Measurements from ENCODE around the gene SEC14L6. TPM values are rescaled to one million over a fixed set of nuclear protein-coding genes. Genes with fewer than 3 reads are reported as not detected.
"Not testable (repeated sequence)": the region's sequence is repeated elsewhere in the genome, so short reads cannot be mapped to it uniquely, and the experiment has no call there.

Gene SEC14L6
- total RNA-seq, 1 donor from 2014 or later, result not detected

GRCh38 chr22:30567277-30567676 lies 20.7 kb upstream of the SEC14L6 start:
- intact Hi-C loops (cut with micrococcal nuclease), result not testable (repeated sequence)

DNA sequence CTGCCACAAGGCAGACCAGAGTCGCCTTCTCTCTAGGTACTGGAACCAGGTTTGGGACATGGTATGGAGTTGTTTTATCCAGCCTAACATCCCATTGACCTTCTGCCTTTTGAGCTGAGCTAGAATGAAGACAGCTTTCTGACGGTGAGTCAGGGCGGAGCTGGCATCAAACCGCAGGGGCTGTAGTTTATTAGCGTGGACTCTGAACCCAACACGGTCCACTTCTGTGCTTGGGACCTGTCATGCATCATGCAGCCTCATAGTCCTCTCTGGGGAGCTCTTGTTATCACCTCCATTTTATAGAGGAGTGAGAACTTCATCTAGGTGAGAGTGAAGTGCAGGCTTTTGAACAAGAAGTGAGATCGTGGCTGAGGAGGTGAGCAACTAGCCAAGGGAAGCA lies 19.6 kb upstream of the SEC14L6 start:
- intact Hi-C loops (cut with micrococcal nuclease), result no loop called here

- intact Hi-C loops (cut with micrococcal nuclease), result no loop called here
Observed at GRCh38 chr22:30565341-30565740, 18.8 kb upstream of the SEC14L6 start.

DNA sequence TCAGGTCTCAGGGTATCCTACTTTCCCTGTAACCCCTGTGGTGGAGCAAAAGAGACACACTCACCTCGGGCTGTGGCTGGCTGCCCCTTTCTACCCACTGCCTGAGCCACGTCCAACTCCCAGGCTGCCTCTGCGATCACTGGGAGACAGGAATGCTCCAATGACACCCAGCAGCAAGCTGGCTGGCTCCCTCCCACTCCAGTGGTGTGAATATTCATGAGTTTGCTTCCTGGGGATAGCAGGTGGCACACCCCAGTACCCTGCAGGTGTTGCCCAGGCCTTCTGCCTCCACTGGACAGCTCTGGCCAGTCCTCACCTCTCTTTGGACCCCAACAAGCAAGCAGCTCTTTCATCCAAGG lies 18.2 kb upstream of the SEC14L6 start:
- intact Hi-C loops (cut with micrococcal nuclease), result no loop called here

- intact Hi-C loops (cut with micrococcal nuclease), result no loop called here
Observed at GRCh38 chr22:30564045-30564760, 17.7 kb upstream of the SEC14L6 start.

DNA sequence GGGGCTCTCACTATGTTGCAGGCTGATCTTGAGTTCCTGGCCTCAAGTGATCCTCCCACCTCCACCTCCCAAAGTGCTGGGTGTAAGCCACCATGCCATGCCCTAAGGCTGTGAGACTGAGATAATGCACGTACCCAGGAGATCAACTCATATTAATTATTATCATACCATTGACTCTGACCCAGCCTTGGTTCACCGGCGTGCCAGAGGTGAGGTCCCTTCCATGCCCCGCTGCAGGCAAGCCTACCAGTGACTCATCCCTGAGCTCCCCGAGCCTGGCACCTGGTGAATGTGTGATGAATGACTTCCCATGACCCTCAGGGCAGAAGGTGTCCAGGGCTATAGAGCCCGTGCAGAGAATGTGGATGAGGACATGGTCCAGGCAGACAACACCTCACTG lies 15.8 kb upstream of the SEC14L6 start:
- intact Hi-C loops (cut with micrococcal nuclease), result no loop called here

DNA sequence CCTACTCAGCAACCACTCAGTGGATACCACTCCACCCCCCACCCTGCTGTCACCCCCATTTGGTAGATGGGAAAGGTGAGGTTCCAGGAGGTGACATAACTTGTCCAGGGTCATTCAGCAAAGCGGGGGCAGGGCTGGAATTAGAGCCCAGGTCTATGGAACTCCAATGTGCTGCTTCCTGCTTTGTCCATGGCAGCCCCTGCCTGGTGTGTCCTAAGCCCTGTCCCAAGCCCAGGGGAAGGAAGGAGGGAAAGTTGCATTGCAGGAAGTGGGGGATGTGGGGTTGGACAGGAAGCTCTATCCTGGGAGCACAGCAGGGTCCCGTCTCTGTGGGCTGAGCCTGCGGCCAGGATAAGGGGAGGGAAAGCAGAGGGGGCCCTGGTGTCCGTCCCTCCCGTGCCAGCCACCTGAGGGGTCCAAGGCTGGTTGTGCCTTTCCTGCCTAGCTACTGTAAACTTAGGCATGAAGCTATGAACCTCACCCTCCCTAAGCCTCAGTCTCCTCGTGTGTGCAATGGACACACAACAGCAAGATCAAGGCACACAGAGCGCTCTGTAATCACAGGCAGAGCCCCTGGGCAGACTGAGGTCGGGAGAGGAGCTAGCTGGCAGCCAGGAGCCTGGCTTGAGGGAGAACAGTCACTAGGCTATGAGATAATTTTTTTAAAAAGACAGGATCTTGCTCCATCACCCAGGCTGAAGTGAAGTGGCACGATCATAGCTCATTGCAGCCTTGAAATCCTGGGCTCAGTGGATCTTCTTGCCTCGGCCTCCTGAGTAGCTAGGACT lies 15.1 kb upstream of the SEC14L6 start:
- intact Hi-C loops (cut with micrococcal nuclease), result no loop called here

DNA sequence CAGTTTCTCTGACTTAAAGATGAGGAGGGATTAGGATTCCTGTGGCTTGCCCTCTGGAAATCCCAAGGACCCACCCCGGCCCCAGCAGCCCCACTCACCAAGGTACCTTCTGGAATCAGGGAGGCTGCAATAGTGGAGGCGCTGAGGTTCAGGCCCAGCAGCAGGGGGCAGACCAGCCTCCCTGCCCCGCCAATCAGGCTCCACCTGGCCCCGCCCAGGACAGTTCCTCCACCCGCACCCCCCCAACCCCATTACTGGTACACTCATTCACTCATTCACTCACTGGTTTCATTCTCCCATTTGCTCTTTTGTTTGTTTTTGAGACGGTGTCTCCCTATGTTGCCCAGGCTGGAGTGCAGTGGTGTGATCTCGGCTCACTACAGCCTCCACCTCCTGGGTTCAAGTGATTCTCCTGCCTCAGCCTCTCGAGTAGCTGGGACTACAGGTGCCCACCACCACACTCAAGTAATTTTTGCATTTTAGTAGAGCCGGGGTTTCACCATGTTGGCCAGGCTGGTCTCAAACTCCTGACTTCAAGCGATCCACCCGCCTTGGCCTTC lies 14.2 kb upstream of the SEC14L6 start:
- intact Hi-C loops (cut with micrococcal nuclease), result not testable (repeated sequence)

GRCh38 chr22:30559889-30560288 lies 13.3 kb upstream of the SEC14L6 start:
- intact Hi-C loops (cut with micrococcal nuclease), result no loop called here

- intact Hi-C loops (cut with micrococcal nuclease), result no loop called here
Observed at GRCh38 chr22:30557243-30557642, 10.7 kb upstream of the SEC14L6 start.

GRCh38 chr22:30556388-30556787 lies 9.8 kb upstream of the SEC14L6 start:
- intact Hi-C loops (cut with micrococcal nuclease), result no loop called here

- intact Hi-C loops (cut with micrococcal nuclease), result no loop called here
Observed at GRCh38 chr22:30555282-30556210, 9.0 kb upstream of the SEC14L6 start.

GRCh38 chr22:30553971-30554370 lies 7.4 kb upstream of the SEC14L6 start:
- intact Hi-C loops (cut with micrococcal nuclease), result no loop called here

- intact Hi-C loops (cut with micrococcal nuclease), result no loop called here
Observed at GRCh38 chr22:30552719-30553118, 6.2 kb upstream of the SEC14L6 start.

DNA sequence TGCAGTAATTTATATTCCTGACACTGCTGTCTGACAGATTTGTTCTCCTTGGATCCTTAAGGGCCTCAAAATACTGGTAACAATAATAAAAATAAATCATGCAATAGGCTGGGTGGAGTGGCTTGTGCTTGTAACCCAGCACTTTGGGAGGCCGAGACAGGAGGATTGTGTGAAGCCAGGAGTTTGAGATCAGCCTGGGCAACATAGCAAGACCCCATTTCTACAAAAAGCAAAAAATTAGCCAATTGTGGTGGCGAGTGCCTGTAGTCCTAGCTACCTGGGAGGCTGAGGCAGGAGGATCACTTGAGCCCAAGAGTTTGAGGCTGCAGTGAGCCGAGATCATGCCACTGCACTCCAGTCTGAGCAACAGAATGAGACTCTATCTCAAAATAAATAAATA lies 5.3 kb upstream of the SEC14L6 start:
- intact Hi-C loops (cut with micrococcal nuclease), result not testable (repeated sequence)

- intact Hi-C loops (cut with micrococcal nuclease), result no loop called here
Observed at GRCh38 chr22:30547188-30547587, 647 bp upstream of the SEC14L6 start.

- intact Hi-C loops (cut with micrococcal nuclease), result no loop called here
Observed at GRCh38 chr22:30542811-30543188, 3.7 kb downstream of the SEC14L6 start.

GRCh38 chr22:30541961-30542810 lies 4.4 kb downstream of the SEC14L6 start:
- intact Hi-C loops (cut with micrococcal nuclease), result no loop called here

DNA sequence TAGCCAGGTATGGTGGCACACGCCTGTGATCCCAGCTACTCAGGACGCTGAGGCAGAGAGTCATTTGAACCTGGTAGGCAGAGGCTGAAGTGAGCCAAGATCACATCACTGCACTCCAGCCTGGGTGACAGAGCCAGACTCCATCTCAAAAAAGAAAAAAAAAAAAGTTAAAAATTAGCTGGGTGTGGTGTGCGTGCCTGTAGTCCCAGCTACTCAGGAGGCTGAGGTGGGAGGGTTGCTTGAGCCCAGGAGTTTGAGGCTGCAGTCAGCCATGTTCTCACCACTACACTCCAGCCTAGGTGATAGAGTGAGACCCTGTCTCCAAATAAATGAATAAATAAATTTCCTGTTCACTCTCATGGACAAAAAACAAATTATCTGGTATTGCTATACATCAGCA lies 5.0 kb downstream of the SEC14L6 start:
- intact Hi-C loops (cut with micrococcal nuclease), result not testable (repeated sequence)

DNA sequence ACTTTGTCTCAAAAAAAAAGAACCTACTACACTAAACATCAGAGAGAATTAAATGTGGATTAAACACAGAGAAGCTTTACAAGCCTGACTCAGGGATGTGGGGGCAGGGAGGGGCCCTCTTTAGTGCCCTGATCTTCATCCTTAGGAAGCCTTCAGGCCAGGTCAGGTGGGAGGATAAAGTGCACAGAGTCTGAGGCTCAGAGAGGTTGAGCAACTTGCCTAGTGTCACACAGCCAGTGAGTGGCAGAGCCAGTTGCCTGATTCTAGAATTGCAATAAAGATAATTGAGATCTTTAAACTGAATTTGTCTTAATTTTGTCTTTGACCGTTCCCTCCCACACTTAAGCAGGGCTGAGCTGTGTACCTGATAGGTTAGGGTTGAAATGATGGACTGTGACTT lies 7.2 kb downstream of the SEC14L6 start:
- intact Hi-C loops (cut with micrococcal nuclease), result no loop called here

- intact Hi-C loops (cut with micrococcal nuclease), result no loop called here
Observed at GRCh38 chr22:30538280-30538679, 8.3 kb downstream of the SEC14L6 start.
